ENCODE data around the gene OR2D2.
"Not testable (repeated sequence)": the region's sequence is repeated elsewhere in the genome, so short reads cannot be mapped to it uniquely, and the experiment has no call there.

The OR2D2 gene

DNA sequence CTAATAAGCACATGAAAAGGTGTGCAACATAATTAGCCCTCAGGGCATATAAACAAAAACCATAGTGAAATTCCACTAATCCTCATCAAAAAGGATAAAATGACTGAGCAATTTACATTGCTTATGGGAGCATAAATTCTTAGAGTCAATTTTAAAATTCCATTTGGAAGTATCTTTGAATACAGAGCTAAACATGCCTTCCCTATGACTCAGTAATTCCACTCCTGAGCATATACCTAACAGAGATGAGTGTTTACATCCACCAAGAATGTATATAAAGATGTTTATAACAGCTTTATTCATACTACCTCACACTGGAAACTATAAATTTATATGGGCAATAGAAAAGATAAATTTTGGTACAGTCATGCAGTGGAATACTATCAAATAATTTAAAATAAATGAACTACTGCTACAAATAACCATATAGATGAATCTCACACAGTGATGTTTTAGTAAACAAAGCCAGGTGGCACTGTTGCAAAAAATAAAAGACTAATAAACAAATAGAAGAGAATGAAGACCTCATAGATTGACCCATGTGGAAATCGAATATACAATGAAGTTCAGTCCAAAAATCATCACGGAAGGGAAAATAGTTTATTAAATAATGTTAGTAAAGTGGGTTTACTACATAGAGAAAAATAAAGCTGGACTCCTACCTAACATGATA is 8.2 kb upstream of the OR2D2 start:
- TF ChIP-seq POLR2A (IDR thresholded peaks at IDR 0.05; ENCODE audit: low read depth, low read length), result no peak
- FAIRE-seq (no peak), DNase-seq (ENCODE audit: insufficient read length, low spot score) (no peak)

DNA sequence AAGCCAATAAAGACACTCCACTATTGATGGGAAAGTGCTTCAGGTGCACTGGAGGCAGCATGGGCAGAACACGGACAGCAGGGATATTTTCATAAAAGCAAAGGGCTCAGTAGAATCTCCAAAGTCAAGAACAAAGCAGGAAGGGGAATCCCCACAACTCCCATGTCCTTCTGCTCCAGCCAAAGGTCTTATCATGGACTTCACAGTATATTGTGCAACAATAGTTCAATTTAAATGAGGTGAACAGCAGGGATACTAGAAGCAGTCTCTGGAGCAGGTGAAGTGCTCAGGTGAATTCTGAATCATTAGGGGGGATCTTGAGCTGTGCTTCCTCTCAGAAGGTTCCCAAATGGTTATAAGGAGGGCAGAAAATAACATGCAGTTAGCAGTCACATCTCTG is 6.6 kb upstream of the OR2D2 start:
- TF ChIP-seq POLR2A (IDR thresholded peaks at IDR 0.05; ENCODE audit: low read depth, low read length), result no peak
- FAIRE-seq (no peak), DNase-seq (ENCODE audit: insufficient read length, low spot score) (no peak)

DNA sequence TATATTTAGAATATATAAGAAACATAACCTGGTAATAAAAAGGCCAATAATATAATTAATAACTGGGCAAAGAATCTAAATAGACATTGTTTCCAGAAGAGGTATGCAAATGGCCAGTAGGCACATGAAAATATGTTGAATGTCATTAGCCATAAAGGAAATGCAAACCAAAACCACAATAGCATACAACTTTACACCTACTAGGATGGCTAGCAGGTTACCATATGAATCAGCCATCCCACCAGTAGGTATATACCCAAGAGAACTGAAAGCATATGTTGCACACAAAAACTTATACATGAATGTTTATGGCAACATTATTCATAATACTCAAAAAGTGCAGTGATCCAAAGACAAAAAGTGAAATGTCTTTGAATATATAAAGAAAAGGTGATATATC is 2.7 kb upstream of the OR2D2 start:
- no peak for DNase-seq (ENCODE audit: insufficient read length, low spot score)
- no peak for FAIRE-seq
- TF ChIP-seq POLR2A (IDR thresholded peaks at IDR 0.05; ENCODE audit: low read depth, low read length), result no peak

DNA sequence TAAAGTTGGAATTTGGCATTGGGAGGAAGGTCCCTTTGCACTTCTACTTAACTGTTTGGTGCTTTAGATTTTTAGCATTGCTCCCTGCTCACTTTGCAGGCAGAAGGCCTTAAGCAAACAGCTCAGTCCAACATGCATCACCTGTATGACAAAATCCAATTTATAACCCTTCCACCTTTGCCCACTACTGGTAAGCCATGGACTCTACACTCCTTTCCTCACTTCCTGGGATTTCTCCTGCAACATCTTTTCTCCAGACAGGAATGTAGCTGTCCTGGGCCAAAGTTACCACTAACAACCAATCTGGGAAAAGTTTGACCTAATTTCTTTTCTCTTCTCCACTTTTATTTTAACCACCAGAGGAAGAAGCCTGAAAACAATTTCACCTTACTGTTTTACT is 1.8 kb upstream of the OR2D2 start:
- FAIRE-seq (no peak), DNase-seq (ENCODE audit: insufficient read length, low spot score) (no peak)
- no peak for TF ChIP-seq POLR2A (IDR thresholded peaks at IDR 0.05; ENCODE audit: low read depth, low read length)

DNA sequence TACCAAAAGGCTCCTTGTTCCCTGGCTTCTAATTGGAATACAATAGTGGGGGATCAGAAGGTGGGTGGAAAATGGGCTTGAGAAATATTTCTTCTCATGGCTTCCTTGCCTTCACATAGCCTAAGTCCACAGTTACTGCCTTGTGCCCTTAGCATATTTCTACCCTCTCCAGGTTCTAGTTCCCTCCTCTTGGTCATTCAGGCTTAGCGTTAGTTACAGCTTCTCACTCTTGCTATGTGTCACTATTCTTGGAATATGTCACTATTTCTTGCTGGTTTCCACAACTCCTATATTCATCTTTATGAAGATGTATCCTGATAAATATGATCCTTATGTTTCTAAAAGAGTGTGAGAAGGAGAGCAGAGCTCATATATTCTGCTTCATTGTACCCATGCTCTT is 2.5 kb downstream of the OR2D2 start:
- TF ChIP-seq POLR2A (IDR thresholded peaks at IDR 0.05; ENCODE audit: low read depth, low read length), result no peak
- DNase-seq (ENCODE audit: insufficient read length, low spot score) (no peak), FAIRE-seq (no peak)

DNA sequence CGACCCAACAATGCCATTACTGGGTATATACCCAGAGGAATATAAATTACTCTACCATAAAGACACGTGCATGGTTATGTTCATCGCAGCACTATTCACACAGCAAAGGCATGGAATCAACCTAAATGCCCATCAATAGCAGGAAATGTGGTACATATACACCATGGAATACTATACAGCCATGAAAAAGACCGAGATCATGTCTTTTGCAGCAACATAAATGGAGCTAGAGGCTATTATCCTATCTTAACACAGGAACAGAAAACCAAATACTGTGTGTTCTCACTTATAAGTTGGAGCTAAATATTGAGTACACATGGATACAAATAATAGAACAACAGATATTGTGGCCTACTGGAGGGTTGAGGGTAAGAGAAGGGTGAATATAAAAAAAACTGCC is 3.5 kb downstream of the OR2D2 start:
- FAIRE-seq, result peak; percentile 6

DNA sequence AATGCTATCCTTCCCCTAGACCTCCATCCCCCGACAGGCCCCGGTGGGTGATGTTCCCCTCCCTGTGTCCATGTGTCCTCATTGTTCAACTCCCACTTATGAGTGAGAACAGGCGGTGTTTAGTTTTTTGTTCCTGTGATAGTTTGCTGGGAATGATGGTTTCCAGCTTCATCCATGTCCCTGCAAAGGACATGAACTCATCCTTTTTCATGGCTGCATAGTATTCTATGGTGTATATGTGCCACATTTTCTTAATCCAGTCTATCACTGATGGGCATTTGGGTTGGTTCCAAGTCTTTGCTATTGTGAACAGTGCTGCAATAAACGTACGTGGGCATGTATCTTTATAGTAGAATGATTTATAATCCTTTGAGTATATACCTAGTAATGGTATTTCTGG is 4.6 kb downstream of the OR2D2 start:
- not testable (repeated sequence) for DNase-seq (ENCODE audit: insufficient read length, low spot score); FAIRE-seq

More for the DNA sequence above, 3.5 kb downstream of the OR2D2 start:
- no peak for DNase-seq (ENCODE audit: insufficient read length, low spot score)
- TF ChIP-seq POLR2A (IDR thresholded peaks at IDR 0.05; ENCODE audit: low read depth, low read length), result no peak

DNA sequence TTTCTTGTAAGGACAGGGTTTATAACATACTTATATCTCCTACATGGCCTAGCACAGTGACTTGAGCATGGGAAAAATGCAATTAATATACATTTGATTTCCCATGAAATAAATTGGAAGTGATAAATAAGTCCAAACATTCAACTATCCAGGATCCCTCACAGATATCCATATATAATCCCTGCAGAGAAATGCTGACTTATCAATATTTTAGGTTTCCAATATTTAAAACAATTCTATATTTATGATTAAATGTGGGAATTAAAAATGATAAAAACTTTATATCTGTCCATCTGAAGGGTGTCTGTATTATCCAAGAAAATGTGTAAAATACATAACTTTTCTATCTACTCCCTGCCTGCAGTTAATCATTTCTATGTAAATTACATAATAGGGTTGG is 9.5 kb downstream of the OR2D2 start:
- FAIRE-seq (no peak), DNase-seq (ENCODE audit: insufficient read length, low spot score) (no peak)
- TF ChIP-seq POLR2A (IDR thresholded peaks at IDR 0.05; ENCODE audit: low read depth, low read length), result no peak

DNA sequence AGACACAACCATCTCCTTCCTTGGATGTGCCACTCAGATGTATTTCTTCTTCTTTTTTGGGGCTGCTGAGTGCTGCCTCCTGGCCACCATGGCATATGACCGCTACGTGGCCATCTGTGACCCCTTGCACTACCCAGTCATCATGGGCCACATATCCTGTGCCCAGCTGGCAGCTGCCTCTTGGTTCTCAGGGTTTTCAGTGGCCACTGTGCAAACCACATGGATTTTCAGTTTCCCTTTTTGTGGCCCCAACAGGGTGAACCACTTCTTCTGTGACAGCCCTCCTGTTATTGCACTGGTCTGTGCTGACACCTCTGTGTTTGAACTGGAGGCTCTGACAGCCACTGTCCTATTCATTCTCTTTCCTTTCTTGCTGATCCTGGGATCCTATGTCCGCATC is 15.4 kb downstream of the OR2D2 start:
- FAIRE-seq (no peak), DNase-seq (ENCODE audit: insufficient read length, low spot score) (no peak)
- TF ChIP-seq POLR2A (IDR thresholded peaks at IDR 0.05; ENCODE audit: low read depth, low read length), result no peak

DNA sequence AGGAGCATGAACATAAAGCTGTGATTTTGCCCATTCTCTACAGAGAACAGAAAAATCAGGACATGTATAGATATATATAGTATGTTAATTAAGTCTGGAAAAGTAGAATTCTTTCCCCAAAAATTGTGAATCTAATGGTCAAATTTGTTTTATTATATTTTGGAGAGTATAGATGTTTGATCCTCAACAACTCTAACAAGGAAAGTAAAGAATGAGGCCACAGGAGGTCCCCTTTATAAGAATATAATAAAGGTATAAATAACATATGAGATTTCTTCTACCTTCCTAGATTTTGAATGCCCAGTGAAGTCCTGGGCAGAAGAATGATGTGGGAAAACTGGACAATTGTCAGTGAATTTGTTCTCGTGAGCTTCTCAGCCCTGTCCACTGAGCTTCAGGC is 16.0 kb downstream of the OR2D2 start, which contains the start of gene OR10A4:
Gene OR10A4 (plus strand): TSS at position 301 of the 400 bp plus-strand sequence. CDS start 23 bp downstream, at position 324.
- FAIRE-seq, result no peak
- DNase-seq (ENCODE audit: insufficient read length, low spot score), result no peak
- TF ChIP-seq POLR2A (IDR thresholded peaks at IDR 0.05; ENCODE audit: low read depth, low read length), result no peak

DNA sequence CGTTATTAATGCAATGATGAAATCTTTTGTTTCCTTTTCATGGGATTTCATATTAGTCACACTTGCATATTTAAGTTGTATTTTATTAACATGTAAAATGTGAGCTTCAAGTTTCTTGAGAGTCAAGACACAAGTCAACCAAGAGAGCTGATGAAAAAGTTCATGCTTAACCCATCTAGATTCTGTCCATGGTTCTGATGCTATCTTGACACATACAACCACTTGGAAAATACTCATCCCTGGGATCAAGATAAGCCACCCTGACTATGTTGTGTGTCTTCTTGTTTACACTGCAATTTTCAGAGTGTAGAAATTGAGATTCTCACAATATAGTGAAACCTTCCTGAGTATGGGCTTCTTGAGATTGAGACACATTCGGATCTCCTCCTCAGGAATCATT is 16.5 kb downstream of the OR2D2 start:
- no peak for TF ChIP-seq POLR2A (IDR thresholded peaks at IDR 0.05; ENCODE audit: low read depth, low read length)
- DNase-seq (ENCODE audit: insufficient read length, low spot score) (no peak), FAIRE-seq (peak; percentile 15)

DNA sequence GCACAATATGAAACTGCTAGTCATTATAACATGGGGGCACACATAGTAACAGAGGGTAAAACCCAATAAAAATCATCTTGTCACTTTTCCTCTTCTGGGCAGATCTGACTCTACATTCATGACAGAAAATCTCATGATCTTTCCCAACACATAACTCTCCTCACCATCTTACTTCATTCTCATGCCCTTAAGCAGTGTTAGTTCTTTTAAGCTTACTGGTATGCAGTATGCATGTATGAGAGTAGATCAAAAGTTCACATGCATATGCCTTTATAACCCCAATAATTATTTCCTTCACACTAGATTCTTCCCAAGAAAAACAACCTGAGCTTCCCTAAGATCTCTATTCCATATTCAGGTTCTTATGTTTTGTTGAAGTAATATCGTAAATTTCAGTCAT is 21.0 kb downstream of the OR2D2 start:
- DNase-seq (ENCODE audit: insufficient read length, low spot score) (no peak), FAIRE-seq (no peak)
- TF ChIP-seq POLR2A (IDR thresholded peaks at IDR 0.05; ENCODE audit: low read depth, low read length), result no peak

DNA sequence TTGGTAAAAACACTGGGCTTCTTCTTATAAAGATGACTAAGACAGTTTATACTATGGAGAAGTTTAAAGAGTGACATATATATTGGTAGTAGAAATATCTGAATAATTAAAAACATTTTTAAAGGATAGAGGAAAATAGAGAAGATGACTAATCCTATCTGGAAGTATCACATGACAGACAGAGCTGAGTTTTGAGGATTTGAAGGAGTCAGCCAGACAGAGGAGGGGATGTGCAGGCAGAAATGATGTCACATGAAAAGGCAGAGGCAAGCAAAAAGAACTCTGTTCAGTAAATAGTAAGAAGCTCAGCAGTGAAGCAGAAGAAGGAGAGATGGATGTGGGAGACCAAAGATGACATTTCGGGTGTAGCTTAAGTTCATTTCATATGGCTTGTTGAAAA is 27.9 kb downstream of the OR2D2 start:
- TF ChIP-seq POLR2A (IDR thresholded peaks at IDR 0.05; ENCODE audit: low read depth, low read length), result no peak
- no peak for FAIRE-seq
- no peak for DNase-seq (ENCODE audit: insufficient read length, low spot score)

DNA sequence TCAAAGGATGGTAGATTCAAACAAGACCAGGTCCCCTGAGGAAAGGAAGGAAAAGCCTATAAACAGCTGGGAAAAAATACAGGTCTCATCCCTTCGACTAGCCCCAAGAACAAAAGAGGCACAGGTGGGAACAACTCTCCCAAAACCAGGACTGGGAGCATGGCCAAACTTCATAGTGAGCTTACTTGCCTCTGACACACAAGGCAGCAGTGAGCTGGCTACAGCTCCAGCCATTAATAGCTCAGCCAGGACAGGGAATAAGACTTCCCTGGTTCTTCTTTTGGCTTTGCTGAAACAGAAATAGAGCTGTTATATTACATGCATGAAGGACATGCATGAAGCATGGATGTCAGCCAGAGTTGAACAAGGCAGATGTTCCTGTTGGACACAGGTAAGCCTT is 29.3 kb downstream of the OR2D2 start, which contains the start of gene OR10A2:
Gene OR10A2 (plus strand): TSS at position 97 of the 400 bp plus-strand sequence. CDS start 6,698 bp downstream, outside the sequence.
- FAIRE-seq (no peak), DNase-seq (ENCODE audit: insufficient read length, low spot score) (no peak)
- no peak for TF ChIP-seq POLR2A (IDR thresholded peaks at IDR 0.05; ENCODE audit: low read depth, low read length)

DNA sequence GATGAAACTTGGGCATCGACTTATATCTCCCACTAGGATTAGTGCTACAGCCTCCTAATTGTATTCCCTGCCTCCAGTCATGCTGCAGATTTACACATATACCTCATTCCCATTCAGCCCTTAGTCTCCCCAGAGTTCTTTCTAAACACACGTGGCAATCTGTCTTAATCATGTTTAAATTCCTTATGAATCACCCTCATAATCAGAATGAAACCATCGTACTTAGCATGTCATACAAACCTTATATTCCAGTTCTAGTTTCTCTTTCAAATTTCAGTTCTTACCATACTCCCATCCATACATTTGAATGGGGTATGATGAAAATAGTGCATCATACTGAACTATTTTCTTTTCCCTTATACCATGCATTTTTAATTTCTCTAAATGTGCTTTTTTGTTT is 35.4 kb downstream of the OR2D2 start:
- no peak for TF ChIP-seq POLR2A (IDR thresholded peaks at IDR 0.05; ENCODE audit: low read depth, low read length)
- FAIRE-seq (peak; percentile 64), DNase-seq (ENCODE audit: insufficient read length, low spot score) (no peak)
